OCI-LY3 (cell line): ENCODE measurements around the gene DCTN2.

Experiments used
- EZH2phosphoT487 ChIP-seq: fragments of 200-600 bp; shearing (Covaris generic); IDR thresholded peaks from 2 replicates; pipeline ENCODE4 v1.6.1; 2018; ENCODE audit warnings: antibody characterized with exemption, mixed run types, low read depth
- TF ChIP-seq, protein P1 (sequence below): fragments of 200-600, 300-600 bp; sonication (generic); IDR thresholded peaks from 2 replicates; pipeline ENCODE4 v1.5.1; 2014; ENCODE audit warnings: antibody characterized with exemption, low read length, low read depth

DNA sequence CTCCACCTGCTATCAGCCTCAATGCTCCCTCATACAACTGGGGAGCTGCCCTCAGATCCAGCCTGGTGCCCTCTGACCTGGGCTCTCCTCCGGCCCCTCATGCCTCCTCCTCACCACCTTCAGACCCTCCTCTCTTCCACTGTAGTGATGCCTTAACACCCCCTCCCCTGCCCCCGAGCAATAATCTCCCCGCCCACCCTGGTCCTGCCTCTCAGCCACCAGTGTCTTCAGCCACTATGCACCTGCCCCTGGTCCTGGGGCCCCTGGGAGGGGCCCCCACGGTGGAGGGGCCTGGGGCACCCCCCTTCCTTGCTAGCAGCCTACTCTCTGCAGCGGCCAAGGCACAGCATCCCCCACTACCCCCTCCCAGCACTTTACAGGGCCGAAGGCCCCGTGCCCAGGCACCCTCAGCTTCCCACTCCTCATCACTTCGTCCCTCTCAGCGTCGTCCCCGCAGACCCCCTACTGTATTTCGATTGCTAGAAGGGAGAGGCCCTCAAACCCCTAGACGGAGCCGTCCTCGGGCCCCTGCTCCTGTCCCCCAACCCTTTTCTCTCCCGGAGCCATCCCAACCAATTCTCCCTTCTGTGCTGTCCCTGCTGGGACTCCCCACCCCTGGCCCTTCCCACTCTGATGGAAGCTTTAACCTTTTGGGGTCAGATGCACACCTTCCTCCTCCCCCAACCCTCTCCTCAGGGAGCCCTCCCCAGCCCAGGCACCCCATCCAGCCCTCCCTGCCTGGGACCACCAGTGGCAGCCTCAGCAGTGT is 21.2 kb downstream of the DCTN2 start:
- TF ChIP-seq, protein P1, sequence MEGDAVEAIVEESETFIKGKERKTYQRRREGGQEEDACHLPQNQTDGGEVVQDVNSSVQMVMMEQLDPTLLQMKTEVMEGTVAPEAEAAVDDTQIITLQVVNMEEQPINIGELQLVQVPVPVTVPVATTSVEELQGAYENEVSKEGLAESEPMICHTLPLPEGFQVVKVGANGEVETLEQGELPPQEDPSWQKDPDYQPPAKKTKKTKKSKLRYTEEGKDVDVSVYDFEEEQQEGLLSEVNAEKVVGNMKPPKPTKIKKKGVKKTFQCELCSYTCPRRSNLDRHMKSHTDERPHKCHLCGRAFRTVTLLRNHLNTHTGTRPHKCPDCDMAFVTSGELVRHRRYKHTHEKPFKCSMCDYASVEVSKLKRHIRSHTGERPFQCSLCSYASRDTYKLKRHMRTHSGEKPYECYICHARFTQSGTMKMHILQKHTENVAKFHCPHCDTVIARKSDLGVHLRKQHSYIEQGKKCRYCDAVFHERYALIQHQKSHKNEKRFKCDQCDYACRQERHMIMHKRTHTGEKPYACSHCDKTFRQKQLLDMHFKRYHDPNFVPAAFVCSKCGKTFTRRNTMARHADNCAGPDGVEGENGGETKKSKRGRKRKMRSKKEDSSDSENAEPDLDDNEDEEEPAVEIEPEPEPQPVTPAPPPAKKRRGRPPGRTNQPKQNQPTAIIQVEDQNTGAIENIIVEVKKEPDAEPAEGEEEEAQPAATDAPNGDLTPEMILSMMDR = no peak
- no peak for TF ChIP-seq EZH2phosphoT487
